Panc1 (cell line): ENCODE data around the gene UBE2J2.

Experiments used
- POLR2AphosphoS5 ChIP-seq: IDR thresholded peaks from 2 replicates; pipeline ENCODE4 v1.6.1; 2012; ENCODE audit warnings: mild to moderate bottlenecking, low read depth, low read length, moderate library complexity
- TF ChIP-seq, protein P1 (sequence below): fragments of 450-650 bp; IDR thresholded peaks from 2 replicates; pipeline ENCODE4 v1.5.1; 2017; ENCODE audit warnings: mild to moderate bottlenecking
- TF ChIP-seq, protein P2 (sequence below), 2 experiments: IDR thresholded peaks; 2 replicates each; pipeline ENCODE4 v1.6.1; 2011 to 2012; ENCODE audit warnings: low read depth in 2 of 2, control low read depth in 1 of 2, low read length in 1 of 2, mild to moderate bottlenecking in 1 of 2, moderate library complexity in 1 of 2; ENCODE audit not compliant: insufficient read depth in 1 of 2

GRCh38 chr1:1310109-1310385 is 36.4 kb upstream of the UBE2J2 start:
- TF ChIP-seq, protein P1, sequence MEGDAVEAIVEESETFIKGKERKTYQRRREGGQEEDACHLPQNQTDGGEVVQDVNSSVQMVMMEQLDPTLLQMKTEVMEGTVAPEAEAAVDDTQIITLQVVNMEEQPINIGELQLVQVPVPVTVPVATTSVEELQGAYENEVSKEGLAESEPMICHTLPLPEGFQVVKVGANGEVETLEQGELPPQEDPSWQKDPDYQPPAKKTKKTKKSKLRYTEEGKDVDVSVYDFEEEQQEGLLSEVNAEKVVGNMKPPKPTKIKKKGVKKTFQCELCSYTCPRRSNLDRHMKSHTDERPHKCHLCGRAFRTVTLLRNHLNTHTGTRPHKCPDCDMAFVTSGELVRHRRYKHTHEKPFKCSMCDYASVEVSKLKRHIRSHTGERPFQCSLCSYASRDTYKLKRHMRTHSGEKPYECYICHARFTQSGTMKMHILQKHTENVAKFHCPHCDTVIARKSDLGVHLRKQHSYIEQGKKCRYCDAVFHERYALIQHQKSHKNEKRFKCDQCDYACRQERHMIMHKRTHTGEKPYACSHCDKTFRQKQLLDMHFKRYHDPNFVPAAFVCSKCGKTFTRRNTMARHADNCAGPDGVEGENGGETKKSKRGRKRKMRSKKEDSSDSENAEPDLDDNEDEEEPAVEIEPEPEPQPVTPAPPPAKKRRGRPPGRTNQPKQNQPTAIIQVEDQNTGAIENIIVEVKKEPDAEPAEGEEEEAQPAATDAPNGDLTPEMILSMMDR: no peak
- TF ChIP-seq, protein P2, sequence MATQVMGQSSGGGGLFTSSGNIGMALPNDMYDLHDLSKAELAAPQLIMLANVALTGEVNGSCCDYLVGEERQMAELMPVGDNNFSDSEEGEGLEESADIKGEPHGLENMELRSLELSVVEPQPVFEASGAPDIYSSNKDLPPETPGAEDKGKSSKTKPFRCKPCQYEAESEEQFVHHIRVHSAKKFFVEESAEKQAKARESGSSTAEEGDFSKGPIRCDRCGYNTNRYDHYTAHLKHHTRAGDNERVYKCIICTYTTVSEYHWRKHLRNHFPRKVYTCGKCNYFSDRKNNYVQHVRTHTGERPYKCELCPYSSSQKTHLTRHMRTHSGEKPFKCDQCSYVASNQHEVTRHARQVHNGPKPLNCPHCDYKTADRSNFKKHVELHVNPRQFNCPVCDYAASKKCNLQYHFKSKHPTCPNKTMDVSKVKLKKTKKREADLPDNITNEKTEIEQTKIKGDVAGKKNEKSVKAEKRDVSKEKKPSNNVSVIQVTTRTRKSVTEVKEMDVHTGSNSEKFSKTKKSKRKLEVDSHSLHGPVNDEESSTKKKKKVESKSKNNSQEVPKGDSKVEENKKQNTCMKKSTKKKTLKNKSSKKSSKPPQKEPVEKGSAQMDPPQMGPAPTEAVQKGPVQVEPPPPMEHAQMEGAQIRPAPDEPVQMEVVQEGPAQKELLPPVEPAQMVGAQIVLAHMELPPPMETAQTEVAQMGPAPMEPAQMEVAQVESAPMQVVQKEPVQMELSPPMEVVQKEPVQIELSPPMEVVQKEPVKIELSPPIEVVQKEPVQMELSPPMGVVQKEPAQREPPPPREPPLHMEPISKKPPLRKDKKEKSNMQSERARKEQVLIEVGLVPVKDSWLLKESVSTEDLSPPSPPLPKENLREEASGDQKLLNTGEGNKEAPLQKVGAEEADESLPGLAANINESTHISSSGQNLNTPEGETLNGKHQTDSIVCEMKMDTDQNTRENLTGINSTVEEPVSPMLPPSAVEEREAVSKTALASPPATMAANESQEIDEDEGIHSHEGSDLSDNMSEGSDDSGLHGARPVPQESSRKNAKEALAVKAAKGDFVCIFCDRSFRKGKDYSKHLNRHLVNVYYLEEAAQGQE (IDR thresholded peaks at IDR 0.05; ENCODE audit: insufficient read depth in 1 of 2, low read depth in 2 of 2, low read length in 1 of 2): no peak
- no peak for TF ChIP-seq POLR2AphosphoS5
